HG02981 (cell line): ENCODE measurements around the gene NUB1.

Experiments used
- ATAC-seq: cut with Tn5 transposase; IDR thresholded peaks from one replicate; pipeline ENCODE4 v1.9.1; 2021; ENCODE audit warnings: mild to moderate bottlenecking, moderate library complexity; ENCODE audit not compliant: unreplicated experiment

NUB1 gene

DNA sequence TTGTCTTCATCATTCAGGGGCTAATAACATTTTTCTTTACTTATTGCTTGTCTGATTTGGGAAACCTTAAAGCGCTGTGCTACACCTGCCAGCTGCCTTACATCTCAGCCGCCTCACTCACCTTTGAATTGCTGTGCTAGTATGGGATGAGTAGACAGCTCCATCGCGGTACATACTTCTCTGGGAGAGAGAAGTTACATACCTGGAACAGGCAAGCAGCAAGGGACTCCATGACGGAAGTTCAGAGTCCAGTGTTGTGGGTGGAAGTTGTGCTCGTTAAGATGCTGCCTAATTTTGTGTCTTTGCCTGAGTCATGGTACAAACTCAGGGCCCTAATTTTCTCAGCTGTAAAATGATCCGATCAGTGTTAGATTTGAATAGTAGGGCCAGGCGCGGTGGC is 1.9 kb downstream of the NUB1 start:
- no peak for ATAC-seq

DNA sequence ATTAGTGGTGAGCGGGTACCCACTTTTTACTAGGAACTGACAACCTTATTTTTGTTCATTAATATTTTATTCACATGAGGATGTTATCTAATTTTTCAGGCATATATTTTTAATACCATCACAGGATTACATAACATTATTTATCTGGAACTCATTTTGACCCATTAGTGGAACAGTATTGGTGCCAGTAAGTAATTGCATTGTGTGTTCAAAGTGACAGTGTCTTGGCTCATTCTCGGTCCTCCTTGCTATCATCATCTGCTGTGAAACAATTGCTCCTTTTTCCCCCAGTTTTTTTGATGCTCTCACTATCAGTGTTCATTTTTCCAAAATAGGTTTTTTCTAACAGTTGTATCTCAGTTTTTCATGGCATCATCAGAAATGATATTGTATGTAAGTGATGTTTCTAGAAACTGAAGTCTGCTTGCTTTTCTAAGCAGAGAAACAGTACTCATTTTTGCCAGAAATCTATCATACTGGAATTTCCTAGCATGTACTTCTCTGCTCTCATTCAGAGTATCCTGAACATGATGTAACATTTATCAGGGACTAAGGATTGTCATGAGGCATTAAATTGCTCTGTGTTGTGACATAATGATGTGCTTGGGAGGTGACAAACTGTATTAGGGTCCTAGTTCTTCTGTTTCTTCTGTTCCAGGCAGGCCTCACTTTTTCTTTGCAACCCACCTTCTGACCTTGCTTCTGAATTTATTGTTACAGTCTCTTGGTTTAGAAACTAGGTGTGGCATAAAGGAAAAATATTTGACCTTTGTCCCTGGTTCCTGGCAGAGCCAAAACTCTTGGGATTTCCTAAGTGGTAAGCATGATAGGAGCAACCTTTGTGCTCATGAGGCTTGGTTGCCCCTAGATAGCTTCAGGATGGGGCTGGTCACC is 4.2 kb downstream of the NUB1 start:
- ATAC-seq = no peak

DNA sequence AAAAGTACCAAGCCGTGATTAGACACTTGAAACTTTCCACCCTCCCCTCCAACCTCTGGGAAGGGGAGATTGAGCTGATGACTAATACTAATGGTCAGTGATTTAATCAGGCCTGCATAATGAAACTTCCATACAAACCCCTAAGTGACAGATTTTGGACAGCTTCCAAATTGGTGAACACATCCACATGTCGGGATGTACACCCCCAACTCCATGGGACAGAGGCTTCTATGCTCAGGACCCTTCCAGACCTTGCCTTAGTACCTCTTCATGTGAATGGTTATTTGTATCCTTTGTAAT is 4.8 kb downstream of the NUB1 start:
- ATAC-seq = no peak

DNA sequence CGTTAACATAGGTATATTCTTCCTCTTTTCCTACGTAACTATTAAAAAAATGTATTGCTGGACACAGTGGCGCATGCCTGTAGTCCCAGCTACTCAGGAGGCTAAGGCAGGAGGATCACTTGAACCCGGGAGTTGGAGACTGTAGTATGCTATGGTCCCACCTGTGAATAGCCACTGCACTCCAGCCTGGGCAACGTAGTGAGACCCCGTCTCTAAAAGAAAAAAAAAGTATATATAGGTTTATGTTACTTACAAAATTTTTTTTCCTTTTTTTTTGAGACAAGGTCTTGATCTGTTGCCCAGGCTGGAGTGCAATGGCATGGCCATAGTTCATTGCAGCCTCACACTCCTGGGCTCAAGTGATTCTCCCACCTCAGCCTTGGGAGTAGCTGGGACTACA is 5.6 kb downstream of the NUB1 start:
- no peak for ATAC-seq

DNA sequence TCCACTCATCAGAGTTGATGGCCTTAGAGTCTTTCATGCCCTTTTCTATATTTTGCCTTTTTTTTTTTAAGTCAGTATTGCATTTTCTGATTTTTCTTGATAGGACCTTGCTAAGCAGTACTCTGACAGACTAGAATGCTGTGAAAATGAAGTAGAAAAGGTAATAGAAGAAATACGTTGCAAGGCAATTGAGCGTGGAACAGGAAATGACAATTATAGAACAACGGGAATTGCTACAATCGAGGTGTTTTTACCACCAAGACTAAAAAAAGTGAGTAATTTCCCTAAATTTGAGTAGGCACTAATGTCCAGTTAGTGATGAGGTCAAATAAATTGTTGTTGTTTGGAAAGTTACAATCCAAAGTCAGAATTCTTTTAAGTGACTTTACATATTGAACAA is 7.4 kb downstream of the NUB1 start:
- no peak for ATAC-seq

DNA sequence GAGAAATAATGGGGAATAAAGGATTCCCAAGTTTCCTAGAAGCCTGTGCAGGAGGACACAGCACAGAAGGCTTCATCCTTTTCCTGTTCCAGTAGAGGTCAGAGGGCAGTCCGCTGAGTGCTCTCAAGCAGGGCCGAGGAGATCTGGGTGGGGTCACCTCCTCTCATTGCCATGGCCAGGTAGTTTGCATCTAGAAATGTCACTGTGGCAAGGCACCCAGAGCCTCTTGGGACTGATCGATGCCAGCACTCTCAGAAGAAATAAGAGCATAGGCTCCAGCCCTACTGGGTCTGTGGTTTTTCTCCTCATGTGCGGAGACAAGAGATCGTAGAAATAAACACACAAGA is 7.9 kb downstream of the NUB1 start:
- ATAC-seq = peak; percentile 38

DNA sequence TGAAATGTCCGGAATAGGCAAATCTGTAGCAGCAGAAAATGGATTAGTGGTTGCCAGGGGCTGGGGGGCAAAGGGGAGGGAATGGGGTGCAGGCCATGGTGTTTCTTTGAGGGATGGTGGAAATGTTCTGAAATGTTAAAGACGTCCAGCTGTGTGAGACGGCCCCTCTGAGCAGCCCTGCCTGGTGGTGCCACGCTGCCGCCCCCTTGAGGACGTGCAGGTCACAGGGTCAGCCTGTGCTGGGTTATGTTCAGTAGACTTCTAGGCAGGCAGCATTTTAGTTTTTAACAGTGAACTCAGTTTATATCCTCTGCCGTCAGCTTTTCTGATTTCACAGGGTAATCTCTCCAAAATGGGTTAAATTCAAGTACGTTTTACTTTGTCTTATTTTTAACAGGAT is 9.4 kb downstream of the NUB1 start:
- no peak for ATAC-seq

DNA sequence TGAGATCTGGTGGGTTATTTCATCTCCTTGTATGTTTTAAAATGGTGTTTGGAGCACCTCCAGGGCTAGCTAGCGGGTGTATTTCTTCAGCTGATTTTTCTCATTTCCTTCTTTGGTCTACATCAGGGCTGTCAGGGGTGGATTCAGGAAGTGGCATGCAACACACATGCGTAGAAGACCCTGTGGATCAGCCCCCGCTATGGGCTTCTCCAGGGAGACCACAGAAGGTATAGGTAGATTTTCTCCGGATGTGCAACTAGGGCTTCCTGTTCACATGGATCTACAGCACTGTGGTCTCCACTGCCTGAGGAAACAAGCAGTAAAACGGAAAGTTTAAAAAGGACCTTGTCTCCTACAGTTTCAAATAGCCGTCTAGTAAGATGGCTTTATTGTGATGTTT is 10.4 kb downstream of the NUB1 start:
- ATAC-seq = peak; percentile 42

DNA sequence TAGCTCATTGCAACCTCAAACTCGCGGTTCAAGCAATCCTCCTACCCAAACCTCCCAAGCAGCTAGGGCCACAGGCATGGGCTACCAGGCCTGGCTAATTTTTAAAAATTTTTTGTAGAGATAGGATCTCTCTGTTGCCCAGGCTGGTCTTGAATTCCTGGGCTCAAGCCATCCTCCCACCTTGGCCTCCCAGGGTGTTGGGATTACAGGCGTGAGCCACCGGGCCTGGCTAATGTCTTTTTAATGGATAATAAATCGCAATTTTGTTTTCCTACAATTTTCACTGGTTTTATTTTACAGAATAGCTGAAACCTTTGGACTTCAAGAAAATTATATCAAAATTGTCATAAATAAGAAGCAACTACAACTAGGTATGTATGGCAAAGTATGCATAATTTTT is 10.9 kb downstream of the NUB1 start:
- ATAC-seq = no peak

DNA sequence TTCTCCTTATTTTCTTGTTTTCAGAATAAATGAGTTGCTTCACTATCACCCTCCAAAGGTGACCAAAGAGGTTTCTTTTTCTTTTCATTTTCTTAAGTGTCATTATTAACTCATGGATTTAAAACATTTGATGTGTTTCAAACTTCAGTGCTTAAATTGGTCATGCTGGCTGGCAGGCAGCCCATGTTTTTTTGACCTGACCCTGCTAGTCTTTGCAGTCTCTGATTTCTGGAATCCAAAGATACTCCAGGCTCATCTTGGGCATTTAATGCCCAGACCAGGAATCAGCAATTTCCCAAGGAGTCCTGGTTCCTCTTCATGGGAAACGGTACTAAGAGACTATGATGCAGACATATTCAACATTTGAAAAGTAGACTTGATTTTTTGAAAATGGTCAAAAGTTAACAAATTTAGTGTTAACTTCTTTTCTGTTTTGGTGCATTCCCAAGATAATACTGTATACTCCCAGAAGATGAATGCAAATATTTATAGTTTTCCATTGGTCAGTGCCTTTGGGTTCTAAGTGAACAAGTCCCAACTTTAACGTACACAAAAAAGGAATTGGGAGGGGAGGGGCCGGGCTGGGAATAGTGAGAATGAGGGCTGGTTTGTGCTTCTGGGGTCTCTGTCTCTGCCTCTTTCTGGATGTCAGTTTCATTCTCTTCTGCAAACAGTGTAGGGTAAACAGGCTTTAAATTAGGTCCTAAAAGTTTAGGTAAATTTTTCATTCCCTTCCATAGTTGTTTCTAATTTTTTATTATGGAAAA is 19.8 kb downstream of the NUB1 start:
- ATAC-seq = no peak

DNA sequence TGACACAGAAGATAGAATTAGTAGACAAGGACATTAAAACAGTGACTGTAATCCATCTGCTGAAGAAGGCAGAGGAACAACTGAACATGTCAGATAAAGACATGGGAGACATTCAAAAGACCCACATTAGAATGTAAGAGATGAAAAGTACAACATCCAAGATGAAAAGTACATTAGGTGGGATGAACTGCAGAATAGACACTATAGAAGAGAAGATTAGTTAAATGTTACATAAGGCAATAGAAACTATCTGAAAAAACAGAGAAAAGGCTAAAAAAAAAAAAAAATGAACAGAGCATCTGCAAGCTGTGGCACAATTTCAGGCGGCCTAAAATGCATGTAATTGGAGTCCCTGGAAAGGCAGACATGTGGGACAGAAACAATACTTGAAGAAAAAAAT is 21.6 kb downstream of the NUB1 start:
- ATAC-seq = no peak

DNA sequence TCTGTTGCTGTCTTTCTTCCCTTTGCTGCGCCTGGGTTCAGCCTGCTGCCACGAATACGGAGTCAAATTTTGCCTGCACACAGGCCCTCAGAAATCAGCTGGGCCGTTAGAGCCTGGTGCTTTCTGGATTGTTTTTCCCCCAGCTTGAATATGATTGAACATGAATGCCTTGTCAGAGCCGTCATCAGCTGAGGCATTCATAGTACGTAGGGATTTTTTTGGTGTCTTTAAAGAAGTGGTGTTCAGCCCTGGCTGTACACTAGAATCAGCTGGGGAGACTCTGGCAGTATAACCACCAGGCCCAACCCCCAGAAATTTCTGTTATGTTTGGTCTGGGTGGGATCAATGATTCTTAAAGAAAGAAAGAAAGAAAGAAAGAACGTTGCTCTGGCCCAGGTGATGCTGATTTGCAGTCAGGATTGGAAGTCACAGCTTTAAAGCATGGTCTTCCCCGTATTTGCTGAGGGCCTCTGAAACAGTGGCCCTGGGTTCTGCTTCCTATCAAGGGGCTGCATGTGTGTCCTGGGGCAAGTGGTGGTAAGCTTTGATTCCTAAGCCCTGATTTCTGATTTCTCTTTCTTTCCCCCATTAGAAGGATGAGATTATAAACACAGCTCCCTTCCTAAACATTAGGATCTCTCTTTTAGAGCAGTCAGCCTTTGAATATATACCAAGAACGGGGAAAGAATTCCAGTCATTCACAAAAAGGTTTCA is 24.7 kb downstream of the NUB1 start:
- no peak for ATAC-seq

DNA sequence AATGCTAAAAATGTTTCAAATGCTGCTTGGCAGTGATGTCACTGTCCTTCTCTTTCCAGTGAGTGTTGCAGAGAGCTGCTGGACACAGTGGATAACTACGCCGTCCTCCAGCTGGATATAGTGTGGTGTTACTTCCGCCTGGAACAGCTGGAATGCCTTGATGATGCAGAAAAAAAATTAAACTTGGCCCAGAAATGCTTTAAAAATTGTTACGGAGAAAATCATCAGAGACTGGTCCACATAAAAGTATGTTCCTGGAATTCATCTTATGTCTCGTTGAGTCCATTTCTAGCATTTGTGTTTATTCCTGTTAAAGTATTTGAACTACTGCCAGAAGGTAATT is 25.2 kb downstream of the NUB1 start:
- no peak for ATAC-seq

DNA sequence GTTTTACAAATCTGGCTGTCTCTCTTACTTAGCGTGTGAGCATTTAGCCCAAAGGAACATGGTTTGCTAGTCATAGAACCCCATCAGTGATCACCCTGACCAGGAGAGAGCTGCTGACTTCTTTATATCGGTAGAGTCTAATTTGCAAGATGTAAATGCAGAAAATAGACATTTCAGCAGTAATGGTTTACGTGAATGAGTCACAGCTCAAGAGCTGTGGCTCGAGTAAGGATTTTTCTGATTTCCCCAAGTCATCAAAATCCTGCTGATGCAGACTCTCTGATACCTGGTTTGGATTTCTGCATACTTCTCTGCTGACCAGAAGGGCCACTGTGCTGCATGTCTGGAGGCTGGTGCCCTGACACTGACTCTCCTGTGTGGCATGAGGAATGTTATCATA is 25.7 kb downstream of the NUB1 start:
- ATAC-seq = no peak

DNA sequence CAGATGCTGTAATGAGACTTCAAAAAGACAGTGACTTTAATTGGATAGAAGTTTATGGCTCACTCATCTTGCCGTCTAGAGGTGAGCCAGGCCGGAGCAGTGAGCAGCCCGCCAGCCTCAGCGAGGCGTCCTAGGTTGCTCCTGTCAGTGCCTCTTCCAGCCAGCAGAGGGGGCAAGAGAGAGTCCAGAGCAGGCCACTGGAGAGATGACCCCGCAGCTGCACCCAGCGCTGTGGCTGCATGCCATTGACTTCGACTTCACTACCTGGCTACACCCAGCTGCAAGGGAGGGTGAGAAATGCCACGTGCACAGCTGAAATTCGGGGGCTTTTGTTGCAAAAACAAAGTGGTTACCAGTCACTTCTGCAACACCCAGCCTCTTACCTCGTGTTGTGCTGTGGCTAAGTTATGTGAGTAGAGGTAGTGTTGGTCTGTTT is 26.5 kb downstream of the NUB1 start:
- peak; percentile 98 for ATAC-seq

DNA sequence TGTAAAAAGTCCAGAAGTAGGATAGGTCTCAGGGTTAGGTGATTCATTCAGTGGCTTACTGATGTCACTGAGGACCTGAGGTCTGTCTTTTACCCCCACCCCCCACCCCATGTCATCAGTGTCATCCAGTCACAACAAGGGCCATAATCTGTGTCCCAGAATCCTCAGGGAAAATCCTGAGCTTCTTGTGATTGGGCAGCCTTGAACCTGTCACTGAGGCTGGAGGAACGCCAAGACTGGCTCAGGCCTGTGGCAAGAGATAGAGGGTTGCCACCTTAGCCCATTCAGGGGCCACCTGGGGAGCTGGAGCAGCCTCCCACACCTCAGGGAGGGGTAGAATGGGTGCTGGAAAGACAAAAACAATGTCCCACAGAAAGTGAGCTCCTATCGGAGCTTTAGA is 29.7 kb downstream of the NUB1 start:
- no peak for ATAC-seq

DNA sequence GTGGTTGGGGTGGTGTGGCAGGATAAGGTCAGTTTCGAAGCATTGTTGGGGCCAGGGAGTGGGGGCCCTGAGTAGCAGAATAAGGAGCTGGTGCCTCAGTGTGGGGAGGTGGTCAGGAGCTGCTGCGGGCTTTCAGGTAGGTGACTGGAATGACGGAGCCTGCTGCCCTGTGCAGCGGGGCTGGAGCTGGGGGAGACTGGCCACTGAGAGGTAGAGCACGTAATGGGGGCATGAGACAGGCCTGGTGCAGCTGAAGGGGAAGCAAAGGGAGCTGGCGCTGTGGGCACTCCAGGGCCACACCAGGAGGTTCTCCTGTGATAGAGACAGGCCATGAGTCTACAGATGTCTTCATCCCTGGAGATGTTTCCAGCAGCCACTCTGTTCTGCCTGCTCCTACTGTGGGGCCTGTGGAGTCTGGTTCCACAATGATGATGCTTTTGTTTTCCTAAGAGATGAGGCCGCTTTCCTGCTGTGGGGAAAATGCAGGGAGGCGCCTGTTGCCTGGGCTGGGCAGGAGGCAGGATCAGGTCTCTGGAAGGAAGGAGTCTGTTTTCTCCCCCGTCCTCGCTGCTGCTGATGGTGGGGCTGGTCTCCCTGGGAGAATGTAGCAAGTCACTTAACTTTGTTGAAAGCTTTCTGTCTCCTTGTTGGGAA is 31.1 kb downstream of the NUB1 start:
- ATAC-seq = no peak

DNA sequence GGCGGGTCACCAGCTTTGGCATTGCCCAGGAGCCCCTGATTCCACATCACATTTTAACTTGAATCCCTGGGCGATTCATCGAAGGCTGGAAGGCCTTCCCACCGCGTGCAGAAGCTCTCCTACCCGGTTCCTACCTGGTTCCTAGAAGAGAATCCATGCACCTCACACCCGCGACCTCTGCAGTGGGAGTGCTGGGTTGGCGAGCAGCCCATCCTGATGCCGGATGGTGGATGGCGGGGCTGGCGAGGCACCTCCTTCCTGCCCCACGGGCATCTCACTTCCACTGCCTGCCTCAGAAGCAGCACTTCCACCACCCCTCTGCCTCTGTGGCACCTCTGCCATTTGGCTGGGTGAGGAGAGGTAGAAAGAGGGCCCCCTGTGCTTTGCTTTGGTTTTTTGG is 32.0 kb downstream of the NUB1 start:
- ATAC-seq = no peak

DNA sequence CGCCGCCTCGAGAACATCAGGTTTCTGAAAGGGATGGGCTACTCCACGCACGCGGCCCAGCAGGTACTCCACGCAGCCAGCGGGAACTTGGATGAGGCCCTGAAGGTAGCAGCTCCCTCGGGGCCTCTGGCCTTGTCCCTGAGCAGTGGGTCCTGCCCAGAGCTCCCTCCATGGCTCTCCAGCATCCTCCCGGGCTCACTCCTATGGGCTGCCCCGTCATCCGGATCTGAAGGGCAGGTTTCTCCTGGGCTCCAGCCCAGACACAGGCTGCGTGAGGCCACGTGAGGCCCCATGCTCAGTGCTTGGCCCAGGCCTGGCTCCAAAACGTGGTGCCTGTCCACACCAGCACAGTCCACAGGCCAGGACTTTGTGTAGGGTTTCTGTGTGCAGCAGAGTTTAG is 32.5 kb downstream of the NUB1 start:
- ATAC-seq = no peak

DNA sequence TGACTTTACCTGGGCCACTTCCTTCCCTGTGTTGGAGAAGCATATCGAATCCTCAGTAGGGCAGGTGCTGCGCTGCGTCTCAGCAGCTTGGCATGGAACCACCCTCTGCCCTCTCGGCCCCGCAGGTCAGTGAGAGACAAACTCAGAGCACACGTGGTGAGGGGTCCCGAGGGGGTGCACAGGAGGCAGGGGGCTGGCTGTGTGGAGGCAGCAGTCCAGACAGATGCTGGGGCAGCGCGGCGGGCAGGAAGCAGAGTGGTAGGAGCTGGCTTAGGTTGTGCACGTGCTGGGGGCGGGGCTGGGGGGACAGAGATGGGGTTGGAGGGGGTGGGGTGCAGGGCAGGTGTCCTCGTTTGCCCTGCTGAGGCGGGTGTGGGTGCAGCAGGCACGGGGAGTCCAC is 33.1 kb downstream of the NUB1 start:
- ATAC-seq = no peak

DNA sequence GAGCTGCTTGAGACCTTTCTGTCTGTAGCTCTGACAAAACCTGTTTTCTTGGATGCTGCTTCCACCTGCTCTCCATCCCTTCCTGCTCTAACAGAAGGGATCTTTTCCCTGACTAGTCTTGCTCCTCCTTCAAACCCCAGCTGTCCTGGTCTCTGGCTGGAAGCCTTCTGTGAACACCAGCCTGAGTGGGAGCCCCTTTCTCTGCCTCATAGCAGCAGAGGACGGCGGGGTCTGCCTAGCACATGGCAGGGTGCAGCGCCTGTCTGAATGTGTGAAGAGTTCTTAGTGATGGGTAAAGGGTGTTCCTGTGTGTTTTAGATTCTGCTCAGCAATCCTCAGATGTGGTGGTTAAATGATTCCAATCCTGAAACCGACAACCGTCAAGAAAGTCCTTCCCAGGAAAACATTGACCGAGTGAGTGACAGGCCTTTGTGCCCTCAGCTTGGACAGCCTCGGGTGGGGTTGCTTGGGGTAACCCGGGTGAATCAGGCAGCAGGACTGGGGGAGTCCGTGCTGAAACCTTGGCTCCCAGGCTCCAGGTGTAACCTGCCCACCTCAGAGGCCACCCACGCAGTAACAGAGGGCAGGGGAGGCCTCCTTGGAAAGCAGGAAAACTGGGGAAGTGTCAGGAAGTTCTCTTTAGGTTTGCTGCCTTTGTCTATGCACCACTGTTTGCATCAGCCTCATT is 34.1 kb downstream of the NUB1 start:
- no peak for ATAC-seq
